H9 (cell line): ENCODE results near the gene RGS13. TPM values are rescaled to one million over a fixed set of nuclear protein-coding genes. Genes with fewer than 3 reads are reported as not detected.

Source experiments
- DNase-seq: peaks from one replicate; pipeline ENCODE4 v3.0.0-alpha.2; 2017
- H2AFZ ChIP-seq: one replicate; pipeline ENCODE4 v1.6.1; 2013; ENCODE audit warnings: mild to moderate bottlenecking, low read length, control low read depth, moderate library complexity
- H2AK5ac ChIP-seq: 2 replicates; pipeline ENCODE4 v1.6.1; 2013; ENCODE audit warnings: low read length, control low read depth, mixed read lengths; ENCODE audit not compliant: insufficient read length
- H2BK120ac ChIP-seq: one replicate; pipeline ENCODE4 v1.6.1; 2013; ENCODE audit warnings: low read depth, mild to moderate bottlenecking, low read length, control low read depth, inconsistent platforms; ENCODE audit not compliant: poor library complexity, severe bottlenecking
- H2BK12ac ChIP-seq: 2 replicates; pipeline ENCODE4 v1.6.1; 2013; ENCODE audit warnings: low read length, control low read depth, mixed read lengths, low read depth; ENCODE audit not compliant: insufficient read length
- H2BK15ac ChIP-seq: 2 replicates; pipeline ENCODE4 v1.6.1; 2013; ENCODE audit warnings: low read depth, low read length, control low read depth
- H2BK20ac ChIP-seq: one replicate; pipeline ENCODE4 v1.6.1; 2013; ENCODE audit warnings: low read depth, mild to moderate bottlenecking, low read length, control low read depth, inconsistent platforms; ENCODE audit not compliant: poor library complexity, severe bottlenecking
- H2BK5ac ChIP-seq: 2 replicates; pipeline ENCODE4 v1.6.1; 2013; ENCODE audit warnings: low read length, control low read depth, mixed read lengths; ENCODE audit not compliant: insufficient read length
- H3K14ac ChIP-seq: 2 replicates; pipeline ENCODE4 v1.6.1; 2013; ENCODE audit warnings: low read length, control low read depth; ENCODE audit not compliant: insufficient read depth
- H3K18ac ChIP-seq: 2 replicates; pipeline ENCODE4 v1.6.1; 2013; ENCODE audit warnings: low read depth, mild to moderate bottlenecking, mixed read lengths, low read length, control low read depth; ENCODE audit not compliant: insufficient read length
- H3K23ac ChIP-seq: 2 replicates; pipeline ENCODE4 v1.6.1; 2013; ENCODE audit warnings: low read length, control low read depth, mixed read lengths, low read depth; ENCODE audit not compliant: insufficient read length
- H3K23me2 ChIP-seq: 2 replicates; pipeline ENCODE4 v1.6.1; 2013; ENCODE audit warnings: low read depth, mild to moderate bottlenecking, mixed read lengths, low read length, control low read depth; ENCODE audit not compliant: insufficient read length, poor library complexity, severe bottlenecking
- H3K27ac ChIP-seq: 2 replicates; pipeline ENCODE4 v1.5.1; 2013; ENCODE audit warnings: low read length, control low read depth, mixed read lengths, low read depth; ENCODE audit not compliant: insufficient read length
- H3K27me3 ChIP-seq: 2 replicates; pipeline ENCODE4 v1.6.1; 2013; ENCODE audit warnings: low read length, control low read depth, inconsistent platforms; ENCODE audit not compliant: insufficient read depth
- H3K4ac ChIP-seq: 2 replicates; pipeline ENCODE4 v1.6.1; 2013; ENCODE audit warnings: low read depth, mild to moderate bottlenecking, control low read depth, inconsistent platforms, low read length, moderate library complexity
- H3K4me1 ChIP-seq: 2 replicates; pipeline ENCODE4 v1.6.1; 2013; ENCODE audit warnings: low read length, control low read depth, inconsistent platforms; ENCODE audit not compliant: insufficient read depth
- H3K4me2 ChIP-seq: 2 replicates; pipeline ENCODE4 v1.6.1; 2013; ENCODE audit warnings: low read length, control low read depth, mixed read lengths; ENCODE audit not compliant: insufficient read length, insufficient read depth
- H3K56ac ChIP-seq: 2 replicates; pipeline ENCODE4 v1.6.1; 2013; ENCODE audit warnings: low read depth, mild to moderate bottlenecking, mixed read lengths, low read length, control low read depth; ENCODE audit not compliant: insufficient read length
- H3K79me1 ChIP-seq: 2 replicates; pipeline ENCODE4 v1.6.1; 2013; ENCODE audit warnings: low read depth, mild to moderate bottlenecking, moderate library complexity, low read length, control low read depth, inconsistent platforms; ENCODE audit not compliant: insufficient read depth, poor library complexity, severe bottlenecking
- H3K79me2 ChIP-seq: 2 replicates; pipeline ENCODE4 v1.6.1; 2013; ENCODE audit warnings: low read length, control low read depth, inconsistent platforms; ENCODE audit not compliant: insufficient read depth
- H3K9ac ChIP-seq: 2 replicates; pipeline ENCODE4 v1.6.1; 2013; ENCODE audit warnings: low read length, control low read depth, mixed read lengths; ENCODE audit not compliant: insufficient read length; ENCODE audit errors: extremely low read depth
- H3K9me3 ChIP-seq: one replicate; pipeline ENCODE4 v1.6.1; 2013; ENCODE audit warnings: low read depth, low read length, inconsistent platforms; ENCODE audit not compliant: control insufficient read depth
- H3T11ph ChIP-seq: one replicate; pipeline ENCODE4 v1.6.1; 2013; ENCODE audit warnings: mild to moderate bottlenecking, low read length, control low read depth, inconsistent platforms
- H4K20me1 ChIP-seq: one replicate; pipeline ENCODE4 v1.6.1; 2013; ENCODE audit not compliant: control insufficient read depth, insufficient read length, insufficient read depth
- H4K5ac ChIP-seq: 2 replicates; pipeline ENCODE4 v1.6.1; 2013; ENCODE audit warnings: low read depth, mild to moderate bottlenecking, mixed read lengths, low read length, control low read depth; ENCODE audit not compliant: insufficient read length
- H4K8ac ChIP-seq: replicated peaks from 2 replicates; pipeline ENCODE4 v1.6.1; 2013; ENCODE audit warnings: low read length, control low read depth, mixed read lengths, low read depth; ENCODE audit not compliant: insufficient read length
- H4K91ac ChIP-seq: 2 replicates; pipeline ENCODE4 v1.6.1; 2013; ENCODE audit warnings: low read depth, mild to moderate bottlenecking, moderate library complexity, mixed read lengths, low read length, control low read depth; ENCODE audit not compliant: insufficient read length
- H3K27ac Mint-ChIP-seq, 3 experiments: 2 replicates in 2 of 3; 3 replicates in 1 of 3; pipeline ENCODE4 v1.8.0; 2020 to 2021; ENCODE audit warnings: mixed read lengths in 3 of 3, mild to moderate bottlenecking in 1 of 3, moderate library complexity in 1 of 3
- H3K27me3 Mint-ChIP-seq: 2 replicates; pipeline ENCODE4 v1.8.0; 2021; ENCODE audit warnings: low read depth, mild to moderate bottlenecking, moderate library complexity, mixed read lengths
- H3K36me3 Mint-ChIP-seq, 3 experiments: 2 replicates in 2 of 3; 3 replicates in 1 of 3; pipeline ENCODE4 v1.8.0; 2020 to 2021; ENCODE audit warnings: low read depth in 3 of 3, mixed read lengths in 3 of 3; ENCODE audit not compliant: insufficient read depth in 1 of 3
- H3K4me1 Mint-ChIP-seq, 2 experiments: 2 replicates each; pipeline ENCODE4 v1.8.0; 2020; ENCODE audit warnings: mixed read lengths in 2 of 2
- H3K4me3 Mint-ChIP-seq, 2 experiments: 2 replicates in 1 of 2; 3 replicates in 1 of 2; pipeline ENCODE4 v1.8.0; 2020 to 2021; ENCODE audit warnings: mild to moderate bottlenecking in 2 of 2, mixed read lengths in 2 of 2, moderate library complexity in 1 of 2
- H3K9me3 Mint-ChIP-seq, 2 experiments: 2 replicates in 1 of 2; 3 replicates in 1 of 2; pipeline ENCODE4 v1.8.0; 2020; ENCODE audit warnings: mild to moderate bottlenecking in 2 of 2, mixed read lengths in 2 of 2, moderate library complexity in 1 of 2
- CTCF ChIP-seq: fragments of 200-600 bp; sonication (generic); conservative IDR thresholded peaks from 3 replicates; pipeline ENCODE4 v1.8.0; 2021; ENCODE audit warnings: antibody characterized with exemption, mild to moderate bottlenecking
- total RNA-seq: library from RNA; stranded (reverse); gene quantifications from 2 replicates; pipeline ENCODE4 v1.2.1, GENCODE V29; 2021

Gene RGS13
- total RNA-seq, 1 experiment from 2014 or later = not detected

- Mint-ChIP-seq H3K4me3 (no peak overlapping the region), H3K4me1 (peaks cover 20 to 21% of the 10 kb centered on the region in 2 experiments), H3K9me3 (peaks cover 29 to 36% of the 10 kb centered on the region in 2 experiments), H3K36me3 (peaks cover 14 to 64% (median 26%) of the 10 kb centered on the region in 3 experiments), H3K27me3 (no peaks in the 10 kb centered on the region), H3K27ac (no peak overlapping the region)
- H3K79me1 ChIP-seq = no peaks in the 10 kb centered on the region
- no peak overlapping the region for H3K56ac ChIP-seq
- TF ChIP-seq CTCF = no peak
- H3K9ac ChIP-seq = no peak overlapping the region
- H2AFZ ChIP-seq = no peak overlapping the region
- no peaks in the 10 kb centered on the region for H3K4me1 ChIP-seq
- no peak overlapping the region for H2BK120ac ChIP-seq
- no peak overlapping the region for H3K23ac ChIP-seq
- H3K27me3 ChIP-seq = no peaks in the 10 kb centered on the region
- no peak overlapping the region for H2AK5ac ChIP-seq
- no peak overlapping the region for H2BK5ac ChIP-seq
- H3K18ac ChIP-seq = no peak overlapping the region
- H4K8ac ChIP-seq = no peak overlapping the region
- no peak for DNase-seq
- no peaks in the 10 kb centered on the region for H4K20me1 ChIP-seq
- no peaks in the 10 kb centered on the region for H3K79me2 ChIP-seq
- H4K91ac ChIP-seq = no peak overlapping the region
- H3T11ph ChIP-seq = no peak overlapping the region
- no peaks in the 10 kb centered on the region for H3K23me2 ChIP-seq
- H2BK20ac ChIP-seq = no peak overlapping the region
- H3K27ac ChIP-seq = no peak overlapping the region
- no peak overlapping the region for H3K14ac ChIP-seq
- no peak overlapping the region for H2BK15ac ChIP-seq
- H3K4me2 ChIP-seq = no peak overlapping the region
- no peak overlapping the region for H4K5ac ChIP-seq
- H3K9me3 ChIP-seq = no peaks in the 10 kb centered on the region
- no peak overlapping the region for H3K4ac ChIP-seq
- no peak overlapping the region for H2BK12ac ChIP-seq
Observed at GRCh38 chr1:192689459-192689858, 53.5 kb downstream of the RGS13 start.
